NCI-H1048 (cell line): ENCODE data around the gene MAST2.

ENCODE experiments used
- DNase-seq: peaks from one replicate; lab custom pipeline; 2025; lab: John Stamatoyannopoulos, UW

The MAST2 gene

GRCh38 chr1:46062651-46063319 is 259.4 kb downstream of the MAST2 start:
- no peak for DNase-seq

GRCh38 chr1:46064708-46065107 is 261.3 kb downstream of the MAST2 start:
- DNase-seq: no peak

- DNase-seq: no peak
These were observed 262.0 kb downstream of the MAST2 start for GRCh38 chr1:46065405-46065804.

GRCh38 chr1:46067652-46068051 is 264.2 kb downstream of the MAST2 start:
- no peak for DNase-seq

GRCh38 chr1:46068525-46068924 is 265.1 kb downstream of the MAST2 start:
- no peak for DNase-seq

- no peak for DNase-seq
These were observed 266.9 kb downstream of the MAST2 start for GRCh38 chr1:46070164-46070814.

- no peak for DNase-seq
These were observed 269.6 kb downstream of the MAST2 start for GRCh38 chr1:46072975-46073374.

- no peak for DNase-seq
These were observed 272.9 kb downstream of the MAST2 start for GRCh38 chr1:46076343-46076742.

- no peak for DNase-seq
These were observed 274.2 kb downstream of the MAST2 start for GRCh38 chr1:46077644-46078043.

- DNase-seq: no peak
These were observed 276.8 kb downstream of the MAST2 start for GRCh38 chr1:46080257-46080656.

GRCh38 chr1:46081206-46081605 is 277.8 kb downstream of the MAST2 start:
- no peak for DNase-seq

- no peak for DNase-seq
These were observed 278.2 kb downstream of the MAST2 start for GRCh38 chr1:46081619-46082018.

GRCh38 chr1:46083579-46083978 is 280.2 kb downstream of the MAST2 start:
- DNase-seq: no peak

- no peak for DNase-seq
These were observed 281.4 kb downstream of the MAST2 start for GRCh38 chr1:46084553-46085451.
